ENCODE measurements around the gene MYOM3.

GRCh38 chr1:24082372-24082771 is 29.6 kb downstream of the MYOM3 start:
- no peak for TF ChIP-seq EZH2 (optimal IDR thresholded peaks at IDR 0.05; ENCODE audit: low read depth, low read length)
- no peak for TF ChIP-seq CTCF (IDR thresholded peaks at IDR 0.05; ENCODE audit: low read length)
- TF ChIP-seq EZH2phosphoT487 (IDR thresholded peaks at IDR 0.05; ENCODE audit: low read length) = no peak
